GM10266 (cell line): ENCODE results near the gene MTO1.
"Not testable (repeated sequence)": the region's sequence is repeated elsewhere in the genome, so short reads cannot be mapped to it uniquely, and the experiment has no call there.

ENCODE experiments used
- DNase-seq: peaks from one replicate; pipeline ENCODE4 v3.0.0; 2012; ENCODE audit errors: extremely low spot score
- CTCF ChIP-seq: IDR thresholded peaks from 2 replicates; pipeline ENCODE4 v1.5.1; 2012; ENCODE audit warnings: mild to moderate bottlenecking, low read depth; ENCODE audit not compliant: control insufficient read depth, insufficient read depth; ENCODE audit errors: missing control alignments

MTO1 gene

GRCh38 chr6:73451223-73452106, 10.1 kb upstream of the MTO1 start:
- peak; percentile 50 for DNase-seq

GRCh38 chr6:73452107-73452461, 9.5 kb upstream of the MTO1 start, which contains the start of gene CGAS:
TSS of gene CGAS (minus strand) at chr6:73452297. CDS start at chr6:73452181, 116 bp downstream.
- TF ChIP-seq CTCF, result no peak
- peak; percentile 78 for DNase-seq

More at GRCh38 chr6:73451223-73452106, 10.1 kb upstream of the MTO1 start:
- no peak for TF ChIP-seq CTCF

GRCh38 chr6:73455865-73456629, 5.5 kb upstream of the MTO1 start:
- TF ChIP-seq CTCF, result no peak
- no peak for DNase-seq

DNA sequence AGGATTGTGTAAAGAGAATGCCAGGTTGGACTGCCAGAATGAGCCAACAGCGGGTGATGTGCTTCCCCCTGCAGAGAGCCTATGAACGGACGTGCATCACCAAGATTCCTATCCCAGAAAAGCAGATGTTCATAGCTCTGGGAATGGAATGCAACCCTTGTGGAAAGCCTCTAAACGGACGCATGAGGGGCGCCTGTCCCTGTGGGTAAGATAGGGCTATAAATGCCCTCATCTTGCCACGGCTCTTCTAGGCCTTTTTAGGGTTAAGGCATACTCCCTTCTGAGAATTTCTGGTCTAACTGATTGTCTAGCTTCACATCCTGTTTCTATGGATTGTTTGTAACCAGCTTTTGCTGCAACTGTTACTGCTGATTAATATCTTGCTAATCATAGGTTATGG, 2.1 kb upstream of the MTO1 start:
- not testable (repeated sequence) for DNase-seq

- no peak for DNase-seq
- TF ChIP-seq CTCF, result no peak
Measured at GRCh38 chr6:73460056-73460455, 1.5 kb upstream of the MTO1 start.

GRCh38 chr6:73471686-73472290, 10.3 kb downstream of the MTO1 start:
- peak; percentile 47 for DNase-seq
- TF ChIP-seq CTCF, result no peak

- no peak for TF ChIP-seq CTCF
- no peak for DNase-seq
Measured at GRCh38 chr6:73476723-73477122, 15.2 kb downstream of the MTO1 start.
